Esophagus squamous epithelium (tissue), 4 donors: Measurements from ENCODE around the gene POGK.

Experiments
- CTCF ChIP-seq, 6 experiments: fragments of 450-650 bp in 4 of 6; fragments of 200-600 bp in 2 of 6; sonication (generic) in 2 of 6; IDR thresholded peaks; one replicate each; pipeline ENCODE4 v1.5.1; 2016 to 2019; ENCODE audit warnings: antibody characterized with exemption in 6 of 6, mild to moderate bottlenecking in 4 of 6, moderate library complexity in 4 of 6
- POLR2A ChIP-seq, 4 donors: fragments of 450-650 bp; IDR thresholded peaks; one replicate each; pipeline ENCODE4 v1.6.1; 2017; ENCODE audit warnings: antibody characterized with exemption in 4 of 4, mild to moderate bottlenecking in 4 of 4, moderate library complexity in 3 of 4

- TF ChIP-seq POLR2A (IDR thresholded peaks at IDR 0.05) (no peak), CTCF (IDR thresholded peaks at IDR 0.05) (no peak)
Measured at GRCh38 chr1:166868639-166869038, 29.4 kb downstream of the POGK start.
